ENCODE data around the gene TESK2. TPM values are rescaled to one million over a fixed set of nuclear protein-coding genes. Genes with fewer than 3 reads are reported as not detected.

The TESK2 gene
- total RNA-seq, 2 donors from 2014 or later: 5.9 to 8.8 TPM

- DNase-seq: peak; percentile 95 to 97
- Mint-ChIP-seq H3K36me3 (ENCODE audit: insufficient read depth in 2 of 2) (no peaks in the 10 kb centered on the region), H3K27me3 (ENCODE audit: low read depth) (no peaks in the 10 kb centered on the region), H3K4me3 (peak overlapping the region; percentile 86 to 92), H3K4me1 (ENCODE audit: low read depth) (peaks cover 47% of the 10 kb centered on the region), H3K27ac (peak overlapping the region; percentile 86), H3K9me3 (no peaks in the 10 kb centered on the region)
- ATAC-seq (replicated peaks in 1 of 2): peak; percentile 86 to 87
Observed at GRCh38 chr1:45303520-45304310, 187.2 kb downstream of the TESK2 start.

- ATAC-seq (replicated peaks in 1 of 2) (no peak), DNase-seq (no peak)
- H3K27me3 Mint-ChIP-seq (ENCODE audit: low read depth): no peaks in the 10 kb centered on the region
- H3K36me3 Mint-ChIP-seq (ENCODE audit: insufficient read depth in 2 of 2): no peaks in the 10 kb centered on the region
- H3K4me3 Mint-ChIP-seq: peak overlapping the region; percentile 36 to 92
- no peak overlapping the region for H3K27ac Mint-ChIP-seq
- no peaks in the 10 kb centered on the region for H3K9me3 Mint-ChIP-seq
- peaks cover 47% of the 10 kb centered on the region for H3K4me1 Mint-ChIP-seq (ENCODE audit: low read depth)
Observed at GRCh38 chr1:45302505-45303150, 188.3 kb downstream of the TESK2 start.

GRCh38 chr1:45300669-45300997 is 190.3 kb downstream of the TESK2 start:
- Mint-ChIP-seq H3K27me3 (ENCODE audit: low read depth) (no peaks in the 10 kb centered on the region), H3K9me3 (no peaks in the 10 kb centered on the region), H3K4me3 (no peak overlapping the region), H3K27ac (no peak overlapping the region), H3K4me1 (ENCODE audit: low read depth) (peaks cover 31% of the 10 kb centered on the region), H3K36me3 (ENCODE audit: insufficient read depth in 2 of 2) (no peaks in the 10 kb centered on the region)
- DNase-seq (no peak), ATAC-seq (replicated peaks in 1 of 2) (no peak)

GRCh38 chr1:45299981-45300668 is 190.8 kb downstream of the TESK2 start:
- H3K9me3 Mint-ChIP-seq: no peaks in the 10 kb centered on the region
- ATAC-seq (replicated peaks in 1 of 2): no peak
- no peaks in the 10 kb centered on the region for H3K36me3 Mint-ChIP-seq (ENCODE audit: insufficient read depth in 2 of 2)
- DNase-seq: peak; percentile 40
- peaks cover 26% of the 10 kb centered on the region for H3K4me1 Mint-ChIP-seq (ENCODE audit: low read depth)
- H3K27me3 Mint-ChIP-seq (ENCODE audit: low read depth): no peaks in the 10 kb centered on the region
- peak overlapping the region; percentile 11 for H3K27ac Mint-ChIP-seq
- H3K4me3 Mint-ChIP-seq: no peak overlapping the region

- Mint-ChIP-seq H3K4me1 (ENCODE audit: low read depth) (peaks cover 18% of the 10 kb centered on the region), H3K9me3 (no peaks in the 10 kb centered on the region), H3K27ac (no peak overlapping the region), H3K36me3 (ENCODE audit: insufficient read depth in 2 of 2) (no peaks in the 10 kb centered on the region), H3K4me3 (no peak overlapping the region), H3K27me3 (ENCODE audit: low read depth) (no peaks in the 10 kb centered on the region)
- ATAC-seq (replicated peaks in 1 of 2) (no peak), DNase-seq (no peak)
Observed at GRCh38 chr1:45299296-45299695, 191.7 kb downstream of the TESK2 start.

GRCh38 chr1:45297666-45298356 is 193.2 kb downstream of the TESK2 start:
- no peak for DNase-seq
- H3K9me3 Mint-ChIP-seq: peaks cover 0 to 3% of the 10 kb centered on the region in 2 donors
- peaks cover 14% of the 10 kb centered on the region for H3K4me1 Mint-ChIP-seq (ENCODE audit: low read depth)
- no peaks in the 10 kb centered on the region for H3K27me3 Mint-ChIP-seq (ENCODE audit: low read depth)
- H3K36me3 Mint-ChIP-seq (ENCODE audit: insufficient read depth in 2 of 2): no peaks in the 10 kb centered on the region
- H3K27ac Mint-ChIP-seq: no peak overlapping the region
- ATAC-seq (replicated peaks in 1 of 2): no peak
- H3K4me3 Mint-ChIP-seq: no peak overlapping the region

Other genes starting within 250 kb of the TESK2 start
- gene HPDL, start 164.3 kb downstream of the TESK2 start, total RNA-seq: 1 to 10 TPM; 4.5 to 5.9 TPM
- 10 to 100 TPM; 23.9 to 34.4 TPM for gene TOE1, start 151.0 kb downstream of the TESK2 start, total RNA-seq
- gene MUTYH, start 150.7 kb downstream of the TESK2 start, total RNA-seq: 10 to 100 TPM; 51.9 to 67.9 TPM
- gene CCDC163, start 8.9 kb upstream of the TESK2 start, total RNA-seq: 10 to 100 TPM; 15.2 to 15.5 TPM
- 1 to 10 TPM; 3.4 to 4.7 TPM for gene MMACHC, start 9.1 kb upstream of the TESK2 start, total RNA-seq
- gene PRDX1, start 30.7 kb upstream of the TESK2 start, total RNA-seq: 100 to 1,000 TPM; 128 to 146 TPM
- 100 to 1,000 TPM; 155 to 178 TPM for gene AKR1A1, start 59.7 kb upstream of the TESK2 start, total RNA-seq
- gene NASP, start 92.9 kb upstream of the TESK2 start, total RNA-seq: 100 to 1,000 TPM; 214 to 241 TPM
- gene CCDC17, start 132.9 kb upstream of the TESK2 start, total RNA-seq: 1 to 10 TPM; 5.2 to 5.9 TPM
- 100 to 1,000 TPM; 140 to 146 TPM for gene GPBP1L1, start 195.4 kb upstream of the TESK2 start, total RNA-seq
- gene TMEM69, start 197.0 kb upstream of the TESK2 start, total RNA-seq: 10 to 100 TPM; 28.3 to 30.3 TPM

Data from activated T-cell treated with anti-CD3 and anti-CD28 coated beads, Interleukin-2, amount 50 U/mL, for 72 hours (primary cell).